ENCODE measurements around the gene MMP17.

Gene MMP17

DNA sequence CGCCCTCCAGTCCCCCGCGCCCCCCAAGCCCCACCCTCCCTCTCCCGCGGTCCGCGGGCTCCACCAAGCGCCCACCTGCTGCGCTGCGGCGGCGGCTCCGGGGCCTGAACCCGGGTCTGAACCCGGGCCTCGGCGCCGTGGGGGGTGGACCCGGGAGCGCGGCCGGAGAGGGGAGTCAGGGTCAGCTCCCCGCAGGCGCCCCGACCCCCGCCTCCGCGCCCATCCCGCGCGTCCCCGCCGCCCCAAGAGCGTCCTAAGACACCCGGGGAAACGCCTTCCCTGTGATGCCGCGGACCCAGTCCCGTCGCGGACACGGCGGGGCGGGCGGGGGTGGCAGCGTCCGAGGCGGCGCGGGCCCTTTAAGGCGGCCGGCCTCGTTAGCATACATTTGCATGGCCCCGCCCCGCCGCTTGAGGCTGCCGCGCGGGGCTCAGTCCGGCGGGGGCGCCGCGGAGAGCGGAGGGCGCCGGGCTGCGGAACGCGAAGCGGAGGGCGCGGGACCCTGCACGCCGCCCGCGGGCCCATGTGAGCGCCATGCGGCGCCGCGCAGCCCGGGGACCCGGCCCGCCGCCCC, at the start of gene MMP17:
Gene MMP17 (plus strand): TSS at position 433 of the 574 bp plus-strand sequence. CDS start 102 bp downstream, at position 535.
- DNase-seq, result peak; percentile 48

DNA sequence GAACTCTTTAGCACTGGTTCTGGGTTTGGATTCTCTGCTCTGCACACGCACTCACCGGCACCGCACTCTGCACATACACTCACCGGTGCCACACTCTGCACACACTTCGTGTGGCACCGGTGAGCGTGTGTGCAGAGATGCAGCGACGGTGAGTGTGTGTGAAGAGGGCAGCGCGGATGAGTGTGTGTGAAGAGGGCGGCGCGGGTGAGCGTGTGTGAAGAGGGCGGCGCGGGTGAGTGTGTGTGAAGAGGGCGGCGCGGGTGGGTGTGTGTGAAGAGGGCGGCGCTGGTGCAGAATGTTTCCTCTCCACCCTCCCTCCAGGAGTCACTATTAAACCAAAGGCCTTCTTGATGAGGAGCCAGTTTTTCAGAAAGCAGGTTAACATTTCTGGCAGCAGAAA, 49.2 kb upstream of the MMP17 start:
- no peak for DNase-seq

DNA sequence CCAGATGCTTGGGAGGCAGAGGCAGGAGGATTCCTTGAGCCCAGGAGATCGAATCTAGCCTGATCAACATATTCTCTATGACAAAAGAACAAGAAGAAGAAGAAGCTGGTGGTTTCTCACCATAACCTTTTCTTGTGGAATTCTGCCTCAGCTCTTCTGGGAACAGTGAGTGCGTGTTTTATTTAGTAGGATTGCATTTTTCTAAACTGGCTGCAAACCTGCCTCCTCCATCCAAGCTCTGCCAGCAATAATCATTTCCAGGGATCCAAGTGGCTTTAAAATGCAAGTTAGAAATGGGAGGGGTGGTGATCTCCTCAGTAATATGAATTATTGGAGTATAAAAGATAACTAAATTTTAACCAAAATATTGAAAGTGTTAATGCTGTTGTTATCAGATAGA, 46.1 kb upstream of the MMP17 start:
- DNase-seq, result no peak

DNA sequence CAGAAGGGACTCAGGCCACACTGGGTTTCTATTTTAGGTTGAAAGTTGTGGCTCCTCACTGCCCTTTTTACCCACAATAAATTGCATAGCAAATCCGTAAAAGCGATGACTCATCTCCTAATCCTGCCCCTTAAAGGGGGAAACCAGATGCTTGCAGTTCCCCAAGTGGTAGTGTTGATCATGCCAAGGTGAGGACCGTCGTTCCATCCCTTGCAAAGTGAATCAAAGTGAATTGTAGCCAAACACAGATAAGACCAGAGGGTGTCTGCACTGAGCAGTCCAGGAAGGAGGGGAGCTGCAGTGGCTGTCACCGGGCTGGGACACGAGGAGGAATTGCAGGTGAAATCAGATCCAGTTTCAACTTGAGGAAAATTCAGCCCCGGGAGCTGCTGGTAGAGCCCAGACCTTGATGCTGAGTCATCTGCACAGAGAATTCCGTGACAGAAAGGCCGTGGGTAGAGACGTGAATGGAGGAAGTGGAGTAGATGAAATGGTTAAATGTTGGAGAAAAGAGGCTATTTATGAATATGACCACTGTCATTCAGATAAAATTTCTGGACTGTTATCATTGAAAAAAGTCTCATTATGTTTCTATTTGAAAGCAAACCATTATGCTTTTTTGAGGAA, 44.2 kb upstream of the MMP17 start:
- no peak for DNase-seq

DNA sequence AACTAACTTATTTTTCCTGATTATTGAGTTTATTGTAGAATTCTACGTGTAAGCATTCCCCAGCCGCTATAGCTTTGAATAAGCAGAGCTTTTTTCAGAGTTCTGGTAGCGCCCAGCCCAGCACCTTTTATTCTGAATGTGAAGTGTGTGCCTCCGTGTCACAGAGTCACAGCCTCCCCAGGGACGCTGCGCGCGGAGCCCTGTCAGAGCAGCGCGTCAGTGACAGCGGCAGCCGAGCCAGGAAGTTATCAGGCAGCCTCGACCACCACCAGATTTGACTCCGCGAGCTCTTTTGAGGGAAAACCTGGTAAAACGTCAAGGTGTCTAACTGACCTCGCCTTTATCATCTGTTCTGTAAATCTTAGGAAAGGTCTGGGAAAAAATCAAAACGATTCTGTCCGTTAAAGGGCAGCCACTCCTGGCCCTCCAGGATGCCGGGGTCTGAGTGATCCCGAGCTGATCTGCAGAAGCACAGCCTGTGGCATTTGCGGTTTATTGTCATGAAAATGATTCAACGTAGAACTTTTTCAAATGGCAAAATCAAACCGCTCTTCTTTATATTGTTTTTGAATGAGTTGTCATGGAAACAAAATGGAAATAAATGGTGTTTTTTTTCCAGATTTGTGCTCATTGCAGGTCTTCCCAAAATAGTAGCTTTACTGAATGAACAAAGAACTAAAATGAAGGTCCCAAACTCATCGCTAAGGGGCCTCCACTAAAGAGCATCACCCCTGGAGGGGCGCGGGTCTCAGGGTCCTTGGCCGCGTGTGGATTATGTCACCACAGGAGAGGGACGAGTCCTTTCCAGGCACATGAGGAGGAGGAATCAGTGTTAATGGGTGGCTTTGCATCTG, 43.1 kb upstream of the MMP17 start:
- no peak for DNase-seq

DNA sequence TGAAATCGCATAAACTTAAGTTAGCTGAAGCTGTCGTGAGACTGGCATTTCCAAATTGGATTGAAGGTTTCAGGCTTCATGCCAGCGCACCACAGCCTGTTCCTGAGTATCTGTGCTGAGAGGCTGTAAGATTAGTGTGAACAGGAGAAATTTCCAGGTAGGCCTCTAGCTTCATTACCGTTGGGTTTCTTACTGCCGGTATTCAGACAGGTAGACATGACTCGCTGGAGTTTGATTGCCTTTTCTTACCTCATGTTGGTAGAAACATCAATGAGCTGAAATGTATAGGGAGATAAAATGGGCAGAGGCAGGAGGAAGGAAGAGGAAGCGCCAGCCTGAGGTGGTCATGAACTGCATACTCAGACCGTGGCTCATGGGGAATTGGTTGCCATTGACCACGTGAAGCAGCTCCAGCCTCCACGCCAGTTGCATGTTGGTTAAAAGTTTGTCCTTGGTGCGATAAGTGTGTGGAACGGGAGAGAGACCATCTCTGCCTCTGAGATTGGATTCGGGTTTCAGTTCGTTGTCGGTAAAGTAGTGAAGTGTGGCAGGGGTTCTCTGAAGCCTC, 42.3 kb upstream of the MMP17 start:
- no peak for DNase-seq

DNA sequence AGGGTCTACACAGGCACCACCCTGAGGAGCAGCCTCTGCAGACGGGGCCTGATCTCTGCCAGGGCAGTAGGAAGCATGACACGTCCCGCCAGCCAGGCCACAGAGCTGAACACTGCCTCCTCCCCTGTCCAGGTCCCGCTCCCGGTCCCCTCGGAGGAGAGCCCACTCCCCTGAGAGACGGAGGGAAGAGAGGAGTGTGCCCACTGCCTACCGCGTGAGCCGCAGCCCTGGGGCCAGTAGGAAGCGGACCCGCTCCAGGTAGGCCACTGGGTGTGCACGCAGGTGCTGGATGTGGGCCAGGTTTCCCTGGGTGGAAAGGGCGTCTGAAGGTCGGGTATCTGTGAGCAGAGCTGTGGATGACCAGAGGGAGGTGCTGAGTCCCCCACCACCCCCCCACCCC, 41.9 kb upstream of the MMP17 start:
- DNase-seq, result no peak

DNA sequence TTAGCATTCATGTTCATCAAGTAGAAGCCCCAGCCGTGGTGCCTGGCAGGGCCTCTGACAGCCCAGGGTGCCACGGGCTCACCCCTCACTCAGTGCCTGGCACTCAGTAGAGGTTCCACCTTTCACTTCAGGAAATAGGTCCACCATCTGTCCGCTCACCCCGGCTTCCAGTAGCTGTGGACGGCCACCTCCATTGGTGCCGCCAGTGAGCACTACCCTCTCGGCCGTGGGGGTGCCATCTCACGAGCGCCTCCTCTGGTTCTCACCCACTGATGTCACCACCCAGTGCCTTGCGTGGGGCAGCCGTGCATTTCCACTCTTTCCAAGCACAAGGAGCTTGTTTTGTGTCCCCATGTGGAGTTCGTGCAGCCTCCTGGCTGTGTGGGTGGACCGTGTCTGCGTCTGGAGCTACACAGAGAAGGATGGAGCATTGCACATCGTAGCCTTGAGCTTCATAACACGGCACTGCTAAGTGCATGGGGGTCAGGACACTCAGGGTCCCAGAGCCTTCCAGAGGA, 41.0 kb upstream of the MMP17 start:
- no peak for DNase-seq

DNA sequence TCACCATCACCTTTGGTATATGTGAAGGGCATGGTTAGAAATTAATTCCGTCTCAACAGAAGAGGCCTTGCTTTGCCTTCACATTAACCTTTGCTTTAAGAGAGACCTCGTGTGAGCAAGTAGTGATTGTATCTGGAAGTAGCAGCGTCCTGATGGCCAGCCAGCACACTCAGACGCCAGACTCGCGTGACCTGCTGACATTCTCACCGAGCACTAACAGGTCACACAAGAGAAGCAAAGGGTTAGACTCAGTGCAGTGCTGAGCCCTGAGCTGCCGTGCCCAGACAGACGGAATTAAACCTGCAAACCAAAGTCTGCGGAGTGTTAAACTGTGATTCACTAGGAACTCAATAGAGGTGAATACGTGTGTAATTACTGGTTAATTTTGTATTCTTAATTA, 40.1 kb upstream of the MMP17 start:
- no peak for DNase-seq

DNA sequence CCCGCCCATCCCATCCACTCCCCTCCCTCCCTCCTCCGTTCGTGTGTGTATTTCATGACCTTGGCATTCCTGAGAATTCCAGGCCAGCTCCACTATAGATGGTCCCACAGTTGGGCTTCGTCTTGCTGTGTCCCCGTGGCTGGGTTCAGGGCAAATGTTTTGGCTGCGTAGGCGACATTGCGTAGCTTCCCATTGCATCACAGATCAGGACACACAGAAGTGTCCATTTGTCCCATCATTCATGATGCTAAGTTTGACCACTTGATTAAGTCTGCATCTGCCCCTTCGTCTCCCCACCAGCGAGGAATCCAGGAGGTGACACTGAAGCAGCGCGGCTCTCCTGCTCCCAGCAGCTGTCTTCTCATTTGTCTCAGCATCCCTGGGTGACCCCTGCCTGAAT, 38.6 kb upstream of the MMP17 start:
- DNase-seq, result no peak

DNA sequence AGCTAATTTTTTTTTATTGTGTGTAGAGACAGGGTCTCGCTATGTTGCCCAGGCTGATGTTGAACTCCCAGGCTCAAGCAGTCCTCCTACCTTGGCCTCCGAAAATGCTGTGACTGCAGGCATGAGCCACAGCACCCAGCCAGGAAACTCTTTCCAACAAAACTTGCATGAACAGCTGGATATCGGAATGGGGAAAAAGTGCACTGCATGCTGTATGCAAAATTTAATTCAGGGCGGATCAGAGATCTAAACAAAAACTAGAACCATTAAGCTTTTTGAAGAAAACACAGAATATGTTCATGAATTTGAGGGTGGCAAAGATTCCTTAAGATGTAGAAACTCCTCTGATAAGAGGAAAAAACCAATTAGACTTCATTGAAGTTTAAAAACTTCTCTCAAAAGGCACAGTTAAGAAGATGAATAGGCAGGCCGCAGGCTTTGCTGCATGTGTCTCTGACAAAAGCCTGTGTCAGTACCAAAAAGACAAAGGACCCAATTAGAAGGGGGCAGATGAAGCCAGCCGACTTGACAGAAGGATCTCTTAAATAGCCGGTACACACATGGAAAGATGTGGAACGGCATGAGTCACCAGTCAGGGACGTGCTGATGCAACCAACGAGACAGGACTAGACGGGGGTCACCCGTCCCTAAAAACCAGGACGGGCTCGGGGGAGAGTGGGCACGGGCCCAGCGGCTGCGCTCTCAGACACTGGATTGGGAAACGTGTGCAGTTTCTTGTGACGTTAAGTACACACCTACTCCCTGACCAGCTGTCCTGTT, 34.8 kb upstream of the MMP17 start:
- no peak for DNase-seq

DNA sequence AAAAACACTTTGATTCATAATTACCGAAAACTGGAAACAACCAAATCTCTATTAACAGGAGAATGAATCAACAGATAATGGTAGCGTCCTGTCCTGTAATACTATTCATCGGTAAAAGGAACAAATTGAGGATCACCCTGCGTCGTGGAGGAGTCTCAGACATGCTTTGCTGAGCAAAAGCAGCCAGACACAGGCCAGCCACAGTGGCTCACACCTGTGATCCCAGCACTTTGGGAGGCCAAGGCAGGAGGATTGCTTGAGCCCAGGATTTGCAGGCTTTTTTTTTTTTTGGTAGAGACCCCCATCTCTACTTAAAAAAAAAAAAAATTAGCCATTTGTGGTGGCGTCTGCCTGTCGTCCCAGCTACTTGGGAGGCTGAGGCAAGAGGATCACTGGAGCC, 34.1 kb upstream of the MMP17 start:
- no peak for DNase-seq

DNA sequence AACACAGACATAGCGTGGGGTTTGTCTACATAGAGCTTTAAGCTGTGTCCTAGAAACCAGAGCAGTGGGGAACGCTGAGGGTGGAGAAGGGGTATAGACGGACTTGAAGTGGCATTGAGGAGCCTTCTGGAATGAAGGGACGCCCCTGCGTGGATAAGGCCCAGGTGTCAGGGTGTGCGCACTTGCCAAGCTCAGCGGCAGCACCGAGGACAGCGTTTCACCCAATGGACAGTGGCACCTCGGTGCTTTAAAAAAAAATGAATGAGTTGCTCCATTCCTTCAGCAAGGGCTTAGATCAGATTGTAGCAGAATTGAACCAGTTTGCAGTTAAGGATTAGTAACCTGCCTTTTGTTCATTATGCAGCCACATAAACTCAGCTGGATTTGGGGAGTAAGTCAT, 33.6 kb upstream of the MMP17 start:
- DNase-seq, result no peak

DNA sequence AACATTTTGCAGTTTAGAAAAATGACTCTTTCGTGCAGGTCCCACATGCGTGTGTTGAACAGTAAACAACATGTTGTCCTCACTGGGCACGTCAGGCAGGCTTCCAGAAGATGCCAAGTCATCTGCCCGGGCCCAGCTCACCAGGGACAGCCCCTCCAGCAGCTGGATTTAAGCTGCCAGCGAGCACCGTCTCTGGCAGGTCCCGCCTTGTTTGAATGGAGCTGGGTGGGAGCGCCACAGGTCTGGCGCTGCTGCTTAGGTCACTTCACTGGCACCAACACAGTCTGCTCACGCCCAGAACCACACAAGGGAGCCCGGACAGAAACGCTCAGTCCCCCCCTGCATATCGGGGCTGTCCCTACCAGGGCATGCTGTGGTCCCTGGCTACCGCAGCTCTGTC, 33.1 kb upstream of the MMP17 start:
- no peak for DNase-seq

DNA sequence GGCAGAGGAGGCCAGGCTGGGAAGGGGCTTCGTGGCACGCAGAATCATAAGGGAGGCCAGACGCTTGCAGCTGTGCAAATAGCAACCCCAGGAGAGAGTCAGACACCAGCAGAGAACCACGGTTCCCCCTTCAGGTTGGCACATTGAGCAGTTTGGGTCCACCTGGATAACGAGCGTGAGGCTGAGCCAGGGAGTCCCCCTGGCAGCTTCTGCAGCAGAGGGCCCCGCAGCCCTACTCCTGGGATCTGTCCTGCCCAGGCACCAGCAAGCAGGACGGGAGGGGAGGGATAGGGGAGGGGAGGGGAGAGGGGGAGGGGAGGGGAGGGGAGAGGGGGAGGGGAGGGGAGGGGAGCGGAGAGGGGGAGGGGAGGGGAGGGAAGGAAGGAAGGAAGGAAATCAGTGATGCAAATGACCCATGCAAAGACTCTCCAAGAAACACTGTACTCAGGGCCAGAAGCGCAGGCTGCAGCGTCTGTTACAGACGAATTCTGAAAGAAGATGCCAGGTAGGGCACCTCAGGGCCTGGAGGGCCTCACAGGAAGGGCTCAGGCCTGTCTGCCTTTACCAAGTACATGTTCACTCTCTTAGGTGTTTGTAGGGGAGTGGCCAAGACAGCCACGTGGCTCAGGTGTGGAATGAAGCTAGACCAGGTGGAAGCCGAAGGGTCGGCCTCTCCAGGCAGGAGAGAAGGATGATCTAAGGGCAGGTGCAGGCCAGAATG, 32.3 kb upstream of the MMP17 start:
- DNase-seq, result no peak

DNA sequence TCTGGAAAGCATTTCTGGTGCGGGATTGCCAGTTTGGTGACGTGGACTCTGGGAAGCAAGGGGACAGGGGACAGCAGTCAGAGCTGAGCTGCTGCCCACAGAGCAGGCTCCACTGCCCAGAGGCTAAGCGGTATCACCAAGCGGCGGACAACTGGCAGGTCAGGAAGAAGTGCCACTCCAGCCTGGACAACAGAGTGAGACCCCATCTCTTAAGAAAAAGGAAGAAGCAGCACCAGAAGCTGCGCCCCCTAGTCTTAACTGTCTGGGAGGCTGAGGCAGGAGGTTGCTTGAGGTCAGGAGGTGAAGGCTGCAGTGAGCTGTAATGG, 31.8 kb upstream of the MMP17 start:
- DNase-seq, result no peak

DNA sequence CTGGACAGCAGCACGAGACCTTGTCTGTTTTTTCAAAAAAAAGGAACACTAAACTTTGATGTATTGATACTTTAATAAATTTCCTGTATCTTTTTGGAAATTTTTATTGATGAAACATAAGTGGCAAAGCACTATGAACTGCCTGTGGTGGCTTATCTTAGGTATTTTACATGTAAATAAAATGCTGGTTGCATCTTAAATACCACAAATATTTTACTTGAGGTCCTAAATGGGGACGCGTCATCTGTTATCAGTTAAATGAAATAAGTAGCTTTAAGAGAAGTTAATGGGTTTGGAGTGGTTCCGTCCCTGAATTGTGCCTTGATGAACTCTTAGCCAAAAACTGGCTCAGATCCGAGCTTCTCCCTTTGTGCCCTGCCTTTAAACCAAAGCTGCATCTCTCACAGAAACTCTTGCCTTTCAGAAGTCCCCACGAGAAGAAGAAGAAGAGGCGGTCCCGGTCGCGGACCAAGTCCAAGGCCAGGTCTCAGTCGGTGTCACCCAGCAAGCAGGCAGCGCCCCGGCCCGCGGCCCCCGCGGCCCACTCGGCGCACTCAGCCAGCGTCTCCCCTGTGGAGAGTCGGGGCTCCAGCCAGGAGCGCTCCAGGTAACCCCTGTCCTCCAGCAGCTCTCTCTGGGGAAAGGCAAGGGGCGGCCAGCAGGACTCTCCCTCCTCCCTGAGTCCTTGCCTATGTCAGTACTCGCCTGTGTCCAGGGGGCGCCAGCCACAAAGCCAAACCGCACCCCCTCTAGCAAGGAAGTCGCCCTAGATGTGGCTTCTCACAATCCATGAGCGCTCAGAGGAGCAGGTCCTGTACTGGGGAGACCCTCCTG, 31.2 kb upstream of the MMP17 start:
- no peak for DNase-seq

DNA sequence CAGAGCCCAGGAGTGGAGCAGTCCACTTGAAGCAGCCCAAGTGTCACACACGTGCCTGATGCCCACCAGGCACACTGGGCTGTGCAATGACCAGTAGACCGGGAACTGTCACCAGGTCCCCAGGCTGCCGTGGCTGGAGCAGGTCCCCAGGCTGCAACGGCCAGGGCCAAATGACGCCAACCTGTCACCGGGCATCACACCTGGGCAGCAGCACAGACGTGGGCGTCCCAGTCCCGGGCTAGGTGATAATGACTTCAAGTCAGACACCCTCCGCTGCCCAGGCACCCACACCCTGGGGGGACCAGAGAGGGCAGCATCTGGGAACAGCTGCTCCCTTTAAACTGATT, 30.6 kb upstream of the MMP17 start:
- DNase-seq, result no peak

DNA sequence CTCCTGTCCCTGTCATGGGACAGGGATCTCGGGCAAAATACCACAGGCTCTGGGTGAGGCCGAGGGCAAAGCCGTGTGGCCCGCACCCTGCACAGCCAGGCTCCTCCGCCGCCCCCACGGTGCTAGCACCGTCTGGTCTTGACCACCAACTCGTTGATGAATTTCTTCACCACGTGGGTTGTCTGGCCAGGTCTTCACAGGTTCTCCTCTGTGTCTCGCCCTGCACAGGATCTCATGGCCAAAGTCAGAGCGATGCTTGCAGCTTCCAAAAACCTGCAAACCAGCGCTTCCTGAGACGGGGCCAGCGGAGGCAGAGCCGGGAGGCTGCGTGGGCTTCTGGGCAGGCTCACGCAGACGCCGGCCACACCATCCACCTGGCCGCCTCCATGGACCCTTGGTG, 29.0 kb upstream of the MMP17 start:
- DNase-seq, result no peak

DNA sequence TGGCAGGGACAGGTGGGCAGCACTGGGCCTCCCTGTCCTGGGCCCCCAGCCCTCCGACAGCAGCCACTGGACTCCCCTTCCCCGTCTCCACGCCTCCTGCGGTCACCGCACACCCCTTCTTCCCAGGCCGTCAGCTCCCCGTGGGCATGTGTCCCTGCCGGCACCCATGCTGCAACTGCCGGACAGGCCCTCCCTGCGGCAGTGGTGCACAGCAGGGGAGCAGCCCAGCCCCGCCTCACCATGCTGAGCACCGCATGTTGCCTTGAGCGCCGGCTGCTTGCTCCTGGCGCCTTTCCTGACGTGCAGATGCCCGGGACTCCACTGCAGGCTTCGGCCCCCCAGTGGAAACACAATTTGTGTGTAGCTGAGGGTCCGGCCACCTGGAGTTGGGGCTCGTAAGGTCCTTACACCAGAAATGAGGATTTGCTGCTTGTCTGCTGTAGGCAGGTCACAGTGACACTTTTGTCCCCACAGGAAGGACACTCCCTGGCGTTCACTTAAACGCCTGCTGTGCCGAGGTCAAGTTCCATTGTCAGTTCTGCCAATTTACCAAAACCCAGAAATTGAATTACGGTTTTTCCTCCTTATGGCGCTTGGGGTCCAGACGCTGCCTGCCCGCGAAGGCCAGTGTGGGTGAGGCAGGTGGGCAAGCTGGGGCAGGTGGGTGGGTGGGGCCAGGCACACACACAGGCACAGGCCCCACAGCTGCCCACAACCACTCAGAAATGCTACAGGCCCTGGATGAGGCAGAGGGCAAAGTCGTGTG, 28.2 kb upstream of the MMP17 start:
- DNase-seq, result no peak
